Fibroblast of lung (primary cell): ENCODE measurements around the gene DVL1. TPM values are rescaled to one million over a fixed set of nuclear protein-coding genes. Genes with fewer than 3 reads are reported as not detected.

Experiments used
- DNase-seq, 2 donors: peaks; one replicate each; pipeline versions ENCODE4 v3.0.0 to v3.0.0-alpha.2; 2010; ENCODE audit warnings: low read depth in 2 of 2
- H2AFZ ChIP-seq: 2 replicates; pipeline ENCODE4 v1.5.1; 2012; ENCODE audit warnings: low read length, control low read depth, inconsistent platforms
- H3K27ac ChIP-seq: 2 replicates; pipeline ENCODE4 v1.5.1; 2011; ENCODE audit warnings: low read length, control low read depth; ENCODE audit not compliant: insufficient read depth
- H3K27me3 ChIP-seq: 2 replicates; pipeline ENCODE4 v1.5.1; 2011; ENCODE audit warnings: mild to moderate bottlenecking, low read length; ENCODE audit not compliant: control insufficient read depth, insufficient read depth
- H3K36me3 ChIP-seq: 2 replicates; pipeline ENCODE4 v1.5.1; 2011; ENCODE audit warnings: low read length; ENCODE audit not compliant: control insufficient read depth, insufficient read depth
- H3K4me1 ChIP-seq: 2 replicates; pipeline ENCODE4 v1.5.1; 2011; ENCODE audit warnings: low read length; ENCODE audit not compliant: control insufficient read depth, insufficient read depth; ENCODE audit errors: extremely low read depth
- H3K4me2 ChIP-seq: 2 replicates; pipeline ENCODE4 v1.5.1; 2011; ENCODE audit warnings: low read length, control low read depth; ENCODE audit not compliant: insufficient read depth; ENCODE audit errors: extremely low read depth
- H3K4me3 ChIP-seq, 4 experiments: fragments of 200-600 bp in 1 of 4; sonication (generic) in 1 of 4; replicated peaks in 1 of 4; 2 replicates each; pipeline ENCODE4 v1.5.1; 2011 to 2016; ENCODE audit warnings: low read length in 4 of 4, low read depth in 3 of 4, mild to moderate bottlenecking in 3 of 4, control low read depth in 2 of 4, inconsistent platforms in 1 of 4, mixed read lengths in 1 of 4; ENCODE audit not compliant: insufficient read depth in 1 of 4; ENCODE audit errors: control extremely low read depth in 1 of 4
- H3K79me2 ChIP-seq: 2 replicates; pipeline ENCODE4 v1.5.1; 2012; ENCODE audit warnings: mild to moderate bottlenecking, low read length, inconsistent platforms; ENCODE audit not compliant: control insufficient read depth, insufficient read depth
- H3K9ac ChIP-seq: 2 replicates; pipeline ENCODE4 v1.5.1; 2011; ENCODE audit warnings: mild to moderate bottlenecking, low read length, control low read depth; ENCODE audit not compliant: insufficient read depth
- H3K9me3 ChIP-seq: 2 replicates; pipeline ENCODE4 v1.5.1; 2012; ENCODE audit warnings: low read depth, low read length; ENCODE audit not compliant: control insufficient read depth, insufficient read depth
- H4K20me1 ChIP-seq: 2 replicates; pipeline ENCODE4 v1.5.1; 2011; ENCODE audit warnings: low read length; ENCODE audit not compliant: control insufficient read depth, insufficient read depth; ENCODE audit errors: extremely low read depth
- CTCF ChIP-seq, 2 donors: IDR thresholded peaks in 1 of 2; conservative IDR thresholded peaks in 1 of 2; 1 replicate in 1 of 2; 2 replicates in 1 of 2; pipeline ENCODE4 v1.5.1; 2011 to 2012; ENCODE audit warnings: low read length in 2 of 2, control low read depth in 1 of 2, inconsistent platforms in 1 of 2, low read depth in 1 of 2, mild to moderate bottlenecking in 1 of 2
- EZH2 ChIP-seq: IDR thresholded peaks from 2 replicates; pipeline ENCODE4 v1.5.1; 2012; ENCODE audit warnings: low read length, control low read depth, mild to moderate bottlenecking; ENCODE audit errors: missing control alignments
- polyA plus RNA-seq, 2 donors: library from polyadenylated mRNA; depleted of rRNA in 1 of 2; stranded (reverse) in 1 of 2; unstranded in 1 of 2; fragments of >200 nt; gene quantifications; 2 replicates each; pipeline ENCODE4 v1.2.1, GENCODE V29; 2011 to 2012; ENCODE audit warnings: missing spikeins in 1 of 2
- total RNA-seq: library from RNA; depleted of rRNA; stranded (reverse); fragments of >200 nt; gene quantifications from 2 replicates; pipeline ENCODE4 v1.2.1, GENCODE V29; 2014

Gene DVL1
- total and polyA plus RNA-seq, 2 donors (not counting 1 experiment from before 2014, with no cell fraction given), result 9.1 to 107 TPM

- no peak for DNase-seq
- Histone ChIP-seq H3K27ac (peak overlapping the region; percentile 96), H3K4me3 (peak overlapping the region; percentile 91 to 98 (median 97)), H3K36me3 (peaks cover 25% of the 10 kb centered on the region), H3K27me3 (no peaks in the 10 kb centered on the region), H2AFZ (no peak overlapping the region), H4K20me1 (no peaks in the 10 kb centered on the region), H3K4me1 (peaks cover 40% of the 10 kb centered on the region), H3K9ac (peak overlapping the region; percentile 92), H3K9me3 (no peaks in the 10 kb centered on the region), H3K4me2 (peak overlapping the region; percentile 44), H3K79me2 (peaks cover 62% of the 10 kb centered on the region)
- TF ChIP-seq CTCF (conservative IDR thresholded peaks at IDR 0.05 in 1 of 2, IDR thresholded peaks at IDR 0.05 in 1 of 2; ENCODE audit: low read depth in 1 of 2, low read length in 2 of 2) (no peak), EZH2 (no peak)
These were observed 7.1 kb upstream of the DVL1 start for GRCh38 chr1:1356166-1356795.

- H3K4me1 ChIP-seq, result peaks cover 34% of the 10 kb centered on the region
- H3K9ac ChIP-seq, result no peak overlapping the region
- H3K27ac ChIP-seq, result no peak overlapping the region
- H2AFZ ChIP-seq, result no peak overlapping the region
- no peaks in the 10 kb centered on the region for H4K20me1 ChIP-seq
- DNase-seq, result peak; percentile 40 to 43
- no peaks in the 10 kb centered on the region for H3K9me3 ChIP-seq
- H3K27me3 ChIP-seq, result no peaks in the 10 kb centered on the region
- H3K4me2 ChIP-seq, result no peak overlapping the region
- TF ChIP-seq CTCF (conservative IDR thresholded peaks at IDR 0.05 in 1 of 2, IDR thresholded peaks at IDR 0.05 in 1 of 2; ENCODE audit: low read depth in 1 of 2, low read length in 2 of 2) (no peak), EZH2 (no peak)
- peaks cover 62% of the 10 kb centered on the region for H3K79me2 ChIP-seq
- H3K4me3 ChIP-seq, result peak overlapping the region in 2 of 4 experiments; percentile 12 to 98
- H3K36me3 ChIP-seq, result peaks cover 25% of the 10 kb centered on the region
These were observed 6.2 kb upstream of the DVL1 start for GRCh38 chr1:1355416-1355815.

GRCh38 chr1:1354271-1355247 lies 5.3 kb upstream of the DVL1 start:
- no peaks in the 10 kb centered on the region for H4K20me1 ChIP-seq
- peak overlapping the region in 2 of 4 experiments; percentile 10 to 98 for H3K4me3 ChIP-seq
- peak overlapping the region; percentile 51 for H3K4me2 ChIP-seq
- H3K27me3 ChIP-seq, result no peaks in the 10 kb centered on the region
- TF ChIP-seq CTCF (conservative IDR thresholded peaks at IDR 0.05 in 1 of 2, IDR thresholded peaks at IDR 0.05 in 1 of 2; ENCODE audit: low read depth in 1 of 2, low read length in 2 of 2) (no peak), EZH2 (no peak)
- no peak overlapping the region for H3K9ac ChIP-seq
- DNase-seq, result no peak
- H3K4me1 ChIP-seq, result peaks cover 26% of the 10 kb centered on the region
- no peak overlapping the region for H3K27ac ChIP-seq
- no peaks in the 10 kb centered on the region for H3K9me3 ChIP-seq
- H3K36me3 ChIP-seq, result peaks cover 25% of the 10 kb centered on the region
- peaks cover 62% of the 10 kb centered on the region for H3K79me2 ChIP-seq
- H2AFZ ChIP-seq, result no peak overlapping the region
